ENCODE measurements around the gene PGLYRP2. TPM values are rescaled to one million over a fixed set of nuclear protein-coding genes. Genes with fewer than 3 reads are reported as not detected.
A peak's percentile ranks its signal among the peaks of the same experiment; 100 is the strongest.

The PGLYRP2 gene
- total RNA-seq, 4 donors from 2014 or later = not detected

- WGBS, 2 donors = 50 to 65% methylated on average over 25 to 31 of the region's 31 CpGs
- Histone ChIP-seq H3K4me3 (no peak overlapping the region), H3K9me3 (peaks cover 0 to 16% (median 0%) of the 10 kb centered on the region in 4 donors), H3K27me3 (peaks cover 0 to 57% of the 10 kb centered on the region in 2 donors), H3K36me3 (no peaks in the 10 kb centered on the region), H3K4me1 (peaks cover 0 to 9% (median 4%) of the 10 kb centered on the region in 4 donors), H3K27ac (no peak overlapping the region)
- DNase-seq (ENCODE audit: low spot score in 2 of 2) = no peak
- TF ChIP-seq EP300 (IDR thresholded peaks at IDR 0.05) (no peak), POLR2A (IDR thresholded peaks at IDR 0.05) (no peak), CTCF (IDR thresholded peaks at IDR 0.05) (no peak)
Observed at GRCh38 chr19:15471639-15472101, 7.6 kb downstream of the PGLYRP2 start.

GRCh38 chr19:15469513-15470297, 9.6 kb downstream of the PGLYRP2 start:
- no peak for DNase-seq (ENCODE audit: low spot score in 2 of 2)
- Histone ChIP-seq H3K9me3 (peaks cover 0 to 7% (median 0%) of the 10 kb centered on the region in 4 donors), H3K4me3 (peak overlapping the region in 2 of 4 donors; percentile 21 to 38), H3K27me3 (peaks cover 0 to 76% of the 10 kb centered on the region in 2 donors), H3K4me1 (peaks cover 0 to 9% (median 4%) of the 10 kb centered on the region in 4 donors), H3K36me3 (no peaks in the 10 kb centered on the region), H3K27ac (no peak overlapping the region)
- 3% methylated on average over 24 to 33 of the region's 65 CpGs for WGBS, 2 donors
- no peak for TF ChIP-seq EP300 (IDR thresholded peaks at IDR 0.05)
- no peak for TF ChIP-seq CTCF (IDR thresholded peaks at IDR 0.05)
- TF ChIP-seq POLR2A (IDR thresholded peaks at IDR 0.05) = no peak

- H3K36me3 ChIP-seq = no peaks in the 10 kb centered on the region
- H3K4me1 ChIP-seq = peaks cover 0 to 9% (median 4%) of the 10 kb centered on the region in 4 donors
- 53 to 62% methylated on average over 12 of the region's 12 CpGs for WGBS, 2 donors
- peaks cover 0 to 7% (median 0%) of the 10 kb centered on the region in 4 donors for H3K9me3 ChIP-seq
- no peak for DNase-seq (ENCODE audit: low spot score in 2 of 2)
- H3K27ac ChIP-seq = no peak overlapping the region
- H3K27me3 ChIP-seq = peaks cover 0 to 84% of the 10 kb centered on the region in 2 donors
- peak overlapping the region in 1 of 4 donors; percentile 38 for H3K4me3 ChIP-seq
- no peak for TF ChIP-seq POLR2A (IDR thresholded peaks at IDR 0.05)
- TF ChIP-seq CTCF (IDR thresholded peaks at IDR 0.05) = no peak
- TF ChIP-seq EP300 (IDR thresholded peaks at IDR 0.05) = no peak
Observed at GRCh38 chr19:15468675-15469512, 10.4 kb downstream of the PGLYRP2 start.

GRCh38 chr19:15467734-15468214, 11.5 kb downstream of the PGLYRP2 start:
- 75 to 79% methylated on average over 6 of the region's 6 CpGs for WGBS, 2 donors
- Histone ChIP-seq H3K27ac (no peak overlapping the region), H3K36me3 (no peaks in the 10 kb centered on the region), H3K27me3 (peaks cover 0 to 88% of the 10 kb centered on the region in 2 donors), H3K4me3 (no peak overlapping the region), H3K4me1 (peaks cover 0 to 9% (median 4%) of the 10 kb centered on the region in 4 donors), H3K9me3 (peaks cover 0 to 4% (median 0%) of the 10 kb centered on the region in 4 donors)
- DNase-seq (ENCODE audit: low spot score in 2 of 2) = no peak
- TF ChIP-seq CTCF (IDR thresholded peaks at IDR 0.05) (no peak), POLR2A (IDR thresholded peaks at IDR 0.05) (no peak), EP300 (IDR thresholded peaks at IDR 0.05) (no peak)
